Tibial artery (tissue), 4 donors: Measurements from ENCODE around the gene CCDC171.

Source experiments
- DNase-seq, 2 donors: peaks; one replicate each; pipeline ENCODE4 v3.0.0-alpha.2; 2019
- H3K27ac ChIP-seq, 2 donors: fragments of 200-600 bp; sonication (generic) in 1 of 2; 1 replicate in 1 of 2; 2 replicates in 1 of 2; pipeline ENCODE4 v1.5.1; 2018 to 2019; ENCODE audit warnings: mild to moderate bottlenecking in 1 of 2
- H3K27me3 ChIP-seq, 2 donors: fragments of 200-600 bp; sonication (generic) in 1 of 2; one replicate each; pipeline versions ENCODE4 v1.5.1 to v1.6.0; 2016 to 2019
- H3K36me3 ChIP-seq, 3 donors: fragments of 200-600 bp; sonication (generic) in 2 of 3; one replicate each; pipeline ENCODE4 v1.5.1; 2016 to 2019; ENCODE audit warnings: mild to moderate bottlenecking in 2 of 3
- H3K4me1 ChIP-seq, 4 donors: fragments of 200-600 bp; sonication (generic) in 2 of 4; 1 replicate in 3 of 4; 2 replicates in 1 of 4; pipeline ENCODE4 v1.5.1; 2016 to 2019
- H3K4me3 ChIP-seq, 2 donors: fragments of 200-600 bp; sonication (generic) in 1 of 2; 1 replicate in 1 of 2; 2 replicates in 1 of 2; pipeline ENCODE4 v1.5.1; 2018 to 2019; ENCODE audit warnings: mild to moderate bottlenecking in 2 of 2
- H3K9me3 ChIP-seq, 3 donors: fragments of 200-600 bp; sonication (generic) in 1 of 3; one replicate each; pipeline ENCODE4 v1.5.1; 2016 to 2019
- CTCF ChIP-seq, 2 experiments: fragments of 200-600 bp in 1 of 2; fragments of 450-650 bp in 1 of 2; IDR thresholded peaks; one replicate each; pipeline ENCODE4 v1.5.1; 2017 to 2019; ENCODE audit warnings: antibody characterized with exemption in 2 of 2, mild to moderate bottlenecking in 1 of 2, moderate library complexity in 1 of 2
- intact Hi-C: fragments of 100-400 bp; cut with DNase I; formaldehyde crosslinking; loops from one replicate; pipeline ENCODE4 v1.15.0; 2023; ENCODE audit warnings: low total_unique reads

The CCDC171 gene

GRCh38 chr9:15744196-15744595, 191.4 kb downstream of the CCDC171 start:
- Histone ChIP-seq H3K27ac (no peak overlapping the region), H3K4me1 (no peaks in the 10 kb centered on the region), H3K4me3 (no peak overlapping the region), H3K9me3 (no peaks in the 10 kb centered on the region), H3K27me3 (no peaks in the 10 kb centered on the region), H3K36me3 (peaks cover 4 to 16% (median 6%) of the 10 kb centered on the region in 3 donors)
- intact Hi-C loops, result no loop called here
- no peak for DNase-seq
- TF ChIP-seq CTCF (IDR thresholded peaks at IDR 0.05), result no peak

GRCh38 chr9:15746905-15747304, 194.1 kb downstream of the CCDC171 start:
- Histone ChIP-seq H3K36me3 (peaks cover 4 to 16% (median 6%) of the 10 kb centered on the region in 3 donors), H3K27me3 (no peaks in the 10 kb centered on the region), H3K4me3 (no peak overlapping the region), H3K9me3 (peaks cover 0 to 6% (median 0%) of the 10 kb centered on the region in 3 donors), H3K27ac (no peak overlapping the region), H3K4me1 (no peaks in the 10 kb centered on the region)
- intact Hi-C loops, result no loop called here
- DNase-seq, result no peak
- no peak for TF ChIP-seq CTCF (IDR thresholded peaks at IDR 0.05)

GRCh38 chr9:15755660-15756059, 202.8 kb downstream of the CCDC171 start:
- Histone ChIP-seq H3K9me3 (peaks cover 0 to 1% (median 0%) of the 10 kb centered on the region in 3 donors), H3K4me3 (no peak overlapping the region), H3K4me1 (no peaks in the 10 kb centered on the region), H3K27me3 (no peaks in the 10 kb centered on the region), H3K36me3 (no peaks in the 10 kb centered on the region), H3K27ac (no peak overlapping the region)
- TF ChIP-seq CTCF (IDR thresholded peaks at IDR 0.05), result no peak
- DNase-seq, result no peak
- intact Hi-C loops, result no loop called here

GRCh38 chr9:15761551-15761950, 208.7 kb downstream of the CCDC171 start:
- TF ChIP-seq CTCF (IDR thresholded peaks at IDR 0.05), result no peak

GRCh38 chr9:15763371-15763770, 210.5 kb downstream of the CCDC171 start:
- intact Hi-C loops, result no loop called here
- Histone ChIP-seq H3K4me1 (no peaks in the 10 kb centered on the region), H3K36me3 (no peaks in the 10 kb centered on the region), H3K9me3 (no peaks in the 10 kb centered on the region), H3K27ac (no peak overlapping the region), H3K4me3 (no peak overlapping the region), H3K27me3 (no peaks in the 10 kb centered on the region)
- DNase-seq, result no peak
- no peak for TF ChIP-seq CTCF (IDR thresholded peaks at IDR 0.05)

More at GRCh38 chr9:15761551-15761950, 208.7 kb downstream of the CCDC171 start:
- Histone ChIP-seq H3K27me3 (no peaks in the 10 kb centered on the region), H3K27ac (no peak overlapping the region), H3K36me3 (no peaks in the 10 kb centered on the region), H3K4me1 (no peaks in the 10 kb centered on the region), H3K4me3 (no peak overlapping the region), H3K9me3 (no peaks in the 10 kb centered on the region)
- intact Hi-C loops, result no loop called here
- no peak for DNase-seq

GRCh38 chr9:15764131-15764530, 211.3 kb downstream of the CCDC171 start:
- intact Hi-C loops, result no loop called here
- Histone ChIP-seq H3K27ac (no peak overlapping the region), H3K27me3 (no peaks in the 10 kb centered on the region), H3K4me1 (no peaks in the 10 kb centered on the region), H3K9me3 (no peaks in the 10 kb centered on the region), H3K36me3 (no peaks in the 10 kb centered on the region), H3K4me3 (no peak overlapping the region)
- no peak for DNase-seq
- no peak for TF ChIP-seq CTCF (IDR thresholded peaks at IDR 0.05)
